KG1 (cell line): ENCODE data around the gene KATNBL1.
"Not testable (repeated sequence)": the region's sequence is repeated elsewhere in the genome, so short reads cannot be mapped to it uniquely, and the experiment has no call there.

ENCODE experiments used
- DNase-seq: peaks from one replicate; lab custom pipeline; 2025; lab: John Stamatoyannopoulos, UW

The KATNBL1 gene

DNA sequence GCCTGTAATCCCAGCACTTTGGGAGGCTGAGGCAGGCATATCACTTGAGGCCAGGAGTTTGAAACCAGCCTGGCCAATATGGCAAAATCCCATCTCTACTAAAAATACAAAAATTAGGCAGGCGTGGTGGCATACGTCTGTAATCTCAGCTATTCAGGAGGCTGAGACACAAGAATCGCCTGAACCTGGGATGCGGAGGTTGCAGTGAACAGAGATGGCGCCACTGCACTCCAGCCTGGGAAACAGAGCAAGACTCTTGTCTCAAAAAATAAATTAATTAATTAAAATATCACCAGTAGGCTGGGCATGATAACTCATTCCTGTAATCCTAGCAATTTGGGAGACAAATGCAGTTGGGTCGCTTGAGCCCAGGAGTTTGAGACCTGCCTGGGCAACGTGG, 16.6 kb downstream of the KATNBL1 start:
- not testable (repeated sequence) for DNase-seq

GRCh38 chr15:34188711-34189110, 21.2 kb downstream of the KATNBL1 start:
- no peak for DNase-seq

DNA sequence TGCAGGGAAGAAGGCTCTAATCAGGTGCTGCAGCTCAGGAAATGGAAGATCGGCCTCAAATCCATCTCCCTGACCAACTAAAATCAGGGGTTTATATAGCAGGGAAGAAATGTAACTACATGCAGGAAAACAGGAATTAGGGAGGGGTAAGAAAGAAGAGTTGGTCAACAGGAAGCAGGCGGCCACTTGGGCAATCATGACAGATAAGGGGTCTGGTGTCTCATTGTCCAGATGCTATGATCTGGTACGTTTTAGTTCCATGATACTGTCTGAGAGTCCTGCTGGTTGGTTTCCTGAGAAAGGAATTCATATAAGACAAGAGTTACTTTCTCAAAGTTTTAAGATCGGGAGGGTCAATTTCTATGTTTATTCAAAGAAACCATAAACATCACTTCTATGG, 24.2 kb downstream of the KATNBL1 start:
- DNase-seq: no peak

DNA sequence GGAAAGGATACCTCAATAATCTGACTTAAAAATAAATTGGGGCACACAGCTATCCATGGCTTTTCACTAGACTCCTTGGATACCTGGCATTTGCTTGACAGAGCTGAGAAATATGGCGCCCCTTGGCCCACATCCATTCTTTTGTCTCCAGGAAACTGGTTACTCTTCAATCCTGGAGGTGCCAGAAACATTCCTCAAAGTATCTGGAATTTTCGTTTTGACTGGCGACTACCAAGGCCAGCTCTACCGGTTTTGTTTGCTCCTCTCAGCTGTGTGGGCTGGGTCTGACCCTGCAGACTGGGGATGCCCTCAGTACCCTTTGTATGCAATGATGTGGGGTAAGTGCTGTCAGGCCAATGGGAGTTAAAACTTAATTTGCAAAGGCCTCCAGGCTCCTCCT, 27.0 kb downstream of the KATNBL1 start:
- no peak for DNase-seq

DNA sequence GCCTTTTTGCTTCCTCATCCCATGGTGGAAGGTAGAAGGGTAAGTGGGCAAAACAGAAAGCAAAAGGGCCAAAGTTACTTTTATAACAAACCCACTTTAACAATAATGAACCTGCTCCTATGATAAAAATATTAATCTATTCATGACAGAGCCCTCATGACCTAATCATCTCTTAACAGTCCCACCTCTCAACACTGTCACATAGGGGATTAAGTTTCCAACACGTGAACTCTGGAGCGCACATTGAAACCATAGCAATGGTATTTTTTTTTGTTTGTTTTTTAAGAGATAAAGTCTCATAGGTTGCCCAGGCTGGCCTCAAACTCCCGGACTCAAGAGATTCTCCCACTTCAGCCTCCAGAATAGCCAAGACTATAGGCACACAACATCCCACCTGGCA, 30.7 kb downstream of the KATNBL1 start:
- no peak for DNase-seq

DNA sequence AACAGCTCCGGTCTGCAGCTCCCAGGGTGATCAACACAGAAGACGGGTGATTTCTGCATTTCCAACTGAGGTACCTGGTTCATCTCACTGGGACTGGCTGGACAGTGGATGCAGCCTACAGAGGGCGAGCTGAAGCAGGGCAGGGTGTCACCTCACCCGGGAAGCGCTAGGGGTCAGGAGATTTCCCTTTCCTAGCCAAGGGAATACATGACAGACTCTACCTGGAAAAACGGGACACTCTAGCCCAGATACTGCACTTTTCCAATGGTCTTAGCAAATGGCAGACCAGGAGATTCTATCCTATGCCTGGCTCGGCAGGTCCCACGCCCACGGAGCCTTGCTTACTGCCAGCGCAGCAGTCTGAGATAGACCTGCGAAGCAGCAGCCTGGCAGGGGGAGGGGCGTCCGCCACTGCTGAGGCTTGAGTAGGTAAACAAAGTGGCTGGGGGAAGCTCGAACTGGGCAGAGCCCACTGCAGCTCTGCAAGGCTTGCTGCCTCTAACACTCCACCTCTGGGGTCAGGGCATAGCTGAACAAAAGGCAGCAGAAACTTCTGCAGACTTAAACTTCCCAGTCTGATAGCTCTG, 43.8 kb downstream of the KATNBL1 start:
- not testable (repeated sequence) for DNase-seq

DNA sequence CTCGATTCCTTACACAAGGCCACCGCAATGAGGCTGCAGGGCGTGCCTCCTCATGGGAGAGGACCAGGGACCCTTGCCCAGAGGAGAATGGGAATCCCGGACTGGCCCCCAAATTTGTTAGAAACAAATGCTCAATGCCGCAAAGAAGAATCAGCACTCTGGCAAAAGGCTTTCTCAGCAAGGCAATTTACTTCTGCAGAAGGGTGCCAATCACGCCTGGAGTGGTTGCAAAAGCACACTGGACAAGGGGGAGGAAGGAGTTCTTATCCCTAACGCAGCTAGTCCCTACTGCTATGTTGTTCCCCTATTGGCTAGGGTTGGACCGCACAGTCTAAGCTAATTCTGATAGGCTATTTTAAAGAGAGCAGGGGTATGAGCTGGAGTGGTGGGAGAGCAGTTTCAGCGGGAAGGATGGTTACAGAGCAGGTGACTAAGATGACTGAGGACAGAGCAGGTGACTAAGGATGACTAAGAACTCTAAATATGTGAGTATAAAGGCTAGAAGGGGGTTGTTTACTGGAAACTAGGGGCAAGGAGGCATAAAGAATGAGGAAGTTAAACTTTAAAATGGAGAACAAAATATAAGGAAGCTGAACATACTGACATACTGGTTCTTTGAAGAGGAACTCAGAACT, 48.5 kb downstream of the KATNBL1 start:
- DNase-seq: no peak

DNA sequence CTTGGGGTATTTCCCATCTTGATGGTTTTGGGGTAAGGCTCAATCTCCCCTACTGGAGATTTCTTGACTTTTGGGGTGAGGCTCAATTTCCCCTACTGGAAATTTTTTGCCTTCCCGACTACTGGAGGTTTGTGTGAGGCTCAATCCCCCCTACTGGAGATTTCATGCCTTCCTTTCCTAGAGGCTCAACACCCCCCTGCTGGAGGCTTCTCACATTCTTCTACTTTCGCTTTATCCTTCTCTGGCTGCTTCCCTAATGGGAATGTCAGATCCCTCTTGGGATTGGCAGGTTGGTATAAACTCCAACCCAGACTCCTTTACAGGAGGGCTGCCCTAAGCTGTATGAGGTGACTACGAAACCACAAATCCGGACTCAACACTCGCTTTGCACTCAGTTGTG, 49.2 kb downstream of the KATNBL1 start:
- no peak for DNase-seq

- DNase-seq: no peak
Measured at GRCh38 chr15:34158355-34158754, 51.5 kb downstream of the KATNBL1 start.

DNA sequence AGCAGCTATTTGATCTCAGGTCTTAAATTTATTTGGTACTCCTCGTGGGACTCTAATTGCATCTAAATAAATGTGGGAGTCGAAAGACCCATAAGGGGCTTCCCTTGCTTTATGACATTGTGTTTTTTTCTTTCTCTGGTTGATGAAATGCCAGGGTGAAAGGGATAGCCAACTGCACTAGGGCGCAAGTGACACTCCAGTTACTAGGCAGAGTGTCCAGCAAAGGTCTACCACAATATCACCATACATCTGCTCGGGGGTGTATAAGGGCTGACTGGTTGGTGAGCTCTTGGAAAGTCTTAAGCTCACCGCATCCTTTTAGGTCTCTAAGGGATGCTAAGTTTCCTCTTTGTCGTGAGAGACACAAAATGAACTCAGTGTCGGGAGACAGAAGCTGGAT, 54.0 kb downstream of the KATNBL1 start:
- no peak for DNase-seq

GRCh38 chr15:34154725-34155204, 55.1 kb downstream of the KATNBL1 start:
- DNase-seq: no peak

DNA sequence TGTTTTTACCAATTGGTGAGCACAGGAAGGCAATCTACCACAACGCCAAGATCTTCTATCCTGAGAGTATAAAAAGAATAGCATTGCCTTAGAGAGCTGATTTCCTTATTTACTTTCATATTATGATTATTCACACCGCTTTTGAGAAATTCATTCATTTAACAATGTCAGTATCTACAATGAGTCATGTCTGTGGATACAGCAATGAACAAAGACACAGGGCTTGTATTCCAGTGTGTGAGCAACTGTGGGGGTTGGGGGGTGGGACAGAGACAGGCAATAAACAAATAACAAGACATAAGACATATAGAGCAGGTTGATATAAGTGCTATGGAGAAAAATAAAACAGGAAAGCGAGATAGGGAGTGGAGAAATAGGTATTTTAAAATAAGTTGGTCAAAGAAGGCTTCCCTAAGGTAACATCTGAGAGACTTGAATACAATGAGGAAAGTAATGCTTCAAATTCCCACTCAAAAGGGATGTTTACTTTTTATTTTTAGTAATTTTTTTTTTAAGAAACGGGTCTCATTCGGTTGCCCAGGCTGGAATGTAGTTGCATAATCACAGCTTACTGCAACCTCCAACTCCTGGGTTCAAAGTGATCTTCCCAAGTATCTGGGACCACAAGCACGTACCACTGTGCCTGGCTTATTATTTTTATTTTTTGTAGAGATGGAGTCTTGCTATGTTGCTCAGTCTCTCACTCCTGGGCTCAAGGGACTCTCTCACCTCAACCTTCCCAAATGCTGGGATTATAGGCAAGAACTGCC, 62.3 kb downstream of the KATNBL1 start:
- no peak for DNase-seq

DNA sequence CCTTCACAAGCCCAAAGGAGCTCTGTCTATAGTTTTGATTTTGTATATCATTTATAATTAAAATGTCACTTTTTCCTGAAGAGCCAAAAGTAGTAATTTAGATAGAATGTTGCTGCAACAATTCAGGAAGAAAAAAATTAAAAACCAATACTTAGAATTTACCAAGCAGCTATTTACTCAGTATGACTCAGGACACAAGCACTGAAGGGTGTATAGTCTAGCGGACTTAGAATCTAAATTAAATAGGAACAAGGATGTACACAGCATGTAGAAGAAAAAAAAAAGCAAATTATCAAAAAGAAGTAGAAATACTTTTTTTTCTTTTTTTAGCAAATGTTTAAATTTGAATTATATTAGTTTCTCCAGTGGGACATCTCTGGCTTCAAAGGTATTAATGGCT, 76.4 kb downstream of the KATNBL1 start:
- DNase-seq: no peak

- no peak for DNase-seq
Measured at GRCh38 chr15:34132881-34133280, 77.0 kb downstream of the KATNBL1 start.

- DNase-seq: no peak
Measured at GRCh38 chr15:34128898-34129297, 81.0 kb downstream of the KATNBL1 start.

GRCh38 chr15:34126522-34126921, 83.4 kb downstream of the KATNBL1 start:
- no peak for DNase-seq

- no peak for DNase-seq
Measured at GRCh38 chr15:34125945-34126344, 84.0 kb downstream of the KATNBL1 start.

- DNase-seq: no peak
Measured at GRCh38 chr15:34124651-34125050, 85.2 kb downstream of the KATNBL1 start.

DNA sequence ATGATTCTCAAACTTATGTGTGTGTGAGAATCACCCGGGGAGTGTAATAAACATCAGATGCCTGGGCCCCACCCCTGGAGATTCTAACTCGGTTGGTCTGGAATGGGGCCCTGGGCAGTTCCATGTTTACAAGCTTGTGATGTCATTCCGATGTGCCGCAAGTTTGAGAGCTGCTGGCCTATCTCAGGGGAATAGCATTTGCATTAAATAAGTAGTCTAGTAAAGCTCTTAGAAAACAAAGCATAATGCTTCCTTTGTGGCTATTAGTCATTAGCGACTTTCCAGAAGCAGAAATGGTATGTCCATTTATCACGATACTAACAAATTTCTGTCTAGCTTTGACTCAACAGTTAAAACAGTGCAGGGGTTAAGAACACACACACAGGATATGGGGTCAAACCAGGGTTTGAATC, 87.1 kb downstream of the KATNBL1 start:
- DNase-seq: no peak

DNA sequence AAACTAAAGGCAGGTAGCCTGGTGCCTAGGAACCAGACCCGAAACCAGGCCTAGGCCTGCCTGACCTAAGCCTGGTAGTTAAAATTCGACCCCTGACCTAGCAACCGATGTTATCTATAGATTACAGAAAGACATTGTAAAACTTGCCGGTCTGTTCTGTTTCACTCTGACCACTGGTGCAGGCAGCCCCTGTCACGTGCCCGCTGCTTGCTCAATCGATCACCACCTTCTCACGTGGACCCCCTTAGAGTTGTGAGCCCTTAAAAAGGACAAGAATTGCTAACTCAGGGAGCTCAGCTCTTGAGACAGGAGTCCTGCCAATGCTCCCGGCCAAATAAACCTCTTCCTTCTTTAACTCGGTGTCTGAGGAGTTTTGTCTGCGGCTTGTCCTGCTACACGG, 88.1 kb downstream of the KATNBL1 start:
- not testable (repeated sequence) for DNase-seq

- DNase-seq: not testable (repeated sequence)
Measured at GRCh38 chr15:34120420-34120819, 89.5 kb downstream of the KATNBL1 start.

GRCh38 chr15:34119291-34119690, 90.6 kb downstream of the KATNBL1 start:
- DNase-seq: no peak

DNA sequence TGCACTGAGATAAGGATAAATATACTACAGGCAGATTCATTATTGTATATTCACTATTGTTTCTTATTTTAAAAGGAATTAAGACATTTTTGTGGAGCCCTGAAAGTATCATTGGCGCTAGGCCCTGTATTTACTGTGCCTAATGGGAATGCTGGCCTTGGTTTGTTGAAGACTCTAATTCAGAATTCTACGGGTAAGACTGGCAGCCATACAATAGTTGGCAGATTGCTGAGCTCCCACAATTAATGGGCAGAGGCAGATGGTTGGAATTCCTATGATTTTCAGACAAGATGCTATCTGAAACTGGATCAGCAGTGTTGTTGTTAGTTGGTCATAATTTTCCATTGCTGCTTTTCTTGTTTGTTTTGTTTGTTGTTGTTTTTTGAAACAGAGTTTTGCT, 93.3 kb downstream of the KATNBL1 start:
- DNase-seq: no peak
